Measurements from ENCODE around the gene OR2V1.

DNA sequence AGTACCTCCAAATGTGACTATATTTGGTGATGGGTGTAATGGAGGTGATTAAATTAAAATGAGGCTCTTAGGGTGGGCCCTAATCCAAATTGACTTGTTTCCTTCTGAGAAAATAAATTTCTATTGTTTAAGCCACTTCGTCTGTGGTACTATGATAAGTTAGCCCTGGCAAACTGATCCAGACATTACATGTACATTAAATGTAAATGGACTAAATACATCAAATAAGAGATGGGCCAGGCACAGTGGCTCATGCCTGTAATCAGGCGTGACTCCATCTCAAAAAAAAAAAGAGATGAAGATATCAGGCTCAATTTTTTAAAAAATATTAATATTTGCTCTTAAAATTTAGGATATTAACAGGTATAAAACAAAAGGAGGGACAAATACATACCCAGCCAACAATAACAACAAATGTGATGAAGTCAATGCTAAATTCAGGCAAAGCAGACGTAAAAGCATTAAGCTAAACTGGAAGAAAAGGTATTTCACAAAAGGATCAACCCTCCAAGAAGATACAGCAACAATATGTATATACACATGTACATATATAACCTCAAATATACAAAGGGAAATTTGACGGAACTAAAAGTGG, 5.5 kb upstream of the OR2V1 start:
- TF ChIP-seq, protein P1, sequence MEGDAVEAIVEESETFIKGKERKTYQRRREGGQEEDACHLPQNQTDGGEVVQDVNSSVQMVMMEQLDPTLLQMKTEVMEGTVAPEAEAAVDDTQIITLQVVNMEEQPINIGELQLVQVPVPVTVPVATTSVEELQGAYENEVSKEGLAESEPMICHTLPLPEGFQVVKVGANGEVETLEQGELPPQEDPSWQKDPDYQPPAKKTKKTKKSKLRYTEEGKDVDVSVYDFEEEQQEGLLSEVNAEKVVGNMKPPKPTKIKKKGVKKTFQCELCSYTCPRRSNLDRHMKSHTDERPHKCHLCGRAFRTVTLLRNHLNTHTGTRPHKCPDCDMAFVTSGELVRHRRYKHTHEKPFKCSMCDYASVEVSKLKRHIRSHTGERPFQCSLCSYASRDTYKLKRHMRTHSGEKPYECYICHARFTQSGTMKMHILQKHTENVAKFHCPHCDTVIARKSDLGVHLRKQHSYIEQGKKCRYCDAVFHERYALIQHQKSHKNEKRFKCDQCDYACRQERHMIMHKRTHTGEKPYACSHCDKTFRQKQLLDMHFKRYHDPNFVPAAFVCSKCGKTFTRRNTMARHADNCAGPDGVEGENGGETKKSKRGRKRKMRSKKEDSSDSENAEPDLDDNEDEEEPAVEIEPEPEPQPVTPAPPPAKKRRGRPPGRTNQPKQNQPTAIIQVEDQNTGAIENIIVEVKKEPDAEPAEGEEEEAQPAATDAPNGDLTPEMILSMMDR (IDR thresholded peaks at IDR 0.05; ENCODE audit: insufficient read depth, low read length) = no peak
- TF ChIP-seq, protein P2, sequence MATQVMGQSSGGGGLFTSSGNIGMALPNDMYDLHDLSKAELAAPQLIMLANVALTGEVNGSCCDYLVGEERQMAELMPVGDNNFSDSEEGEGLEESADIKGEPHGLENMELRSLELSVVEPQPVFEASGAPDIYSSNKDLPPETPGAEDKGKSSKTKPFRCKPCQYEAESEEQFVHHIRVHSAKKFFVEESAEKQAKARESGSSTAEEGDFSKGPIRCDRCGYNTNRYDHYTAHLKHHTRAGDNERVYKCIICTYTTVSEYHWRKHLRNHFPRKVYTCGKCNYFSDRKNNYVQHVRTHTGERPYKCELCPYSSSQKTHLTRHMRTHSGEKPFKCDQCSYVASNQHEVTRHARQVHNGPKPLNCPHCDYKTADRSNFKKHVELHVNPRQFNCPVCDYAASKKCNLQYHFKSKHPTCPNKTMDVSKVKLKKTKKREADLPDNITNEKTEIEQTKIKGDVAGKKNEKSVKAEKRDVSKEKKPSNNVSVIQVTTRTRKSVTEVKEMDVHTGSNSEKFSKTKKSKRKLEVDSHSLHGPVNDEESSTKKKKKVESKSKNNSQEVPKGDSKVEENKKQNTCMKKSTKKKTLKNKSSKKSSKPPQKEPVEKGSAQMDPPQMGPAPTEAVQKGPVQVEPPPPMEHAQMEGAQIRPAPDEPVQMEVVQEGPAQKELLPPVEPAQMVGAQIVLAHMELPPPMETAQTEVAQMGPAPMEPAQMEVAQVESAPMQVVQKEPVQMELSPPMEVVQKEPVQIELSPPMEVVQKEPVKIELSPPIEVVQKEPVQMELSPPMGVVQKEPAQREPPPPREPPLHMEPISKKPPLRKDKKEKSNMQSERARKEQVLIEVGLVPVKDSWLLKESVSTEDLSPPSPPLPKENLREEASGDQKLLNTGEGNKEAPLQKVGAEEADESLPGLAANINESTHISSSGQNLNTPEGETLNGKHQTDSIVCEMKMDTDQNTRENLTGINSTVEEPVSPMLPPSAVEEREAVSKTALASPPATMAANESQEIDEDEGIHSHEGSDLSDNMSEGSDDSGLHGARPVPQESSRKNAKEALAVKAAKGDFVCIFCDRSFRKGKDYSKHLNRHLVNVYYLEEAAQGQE (IDR thresholded peaks at IDR 0.05; ENCODE audit: insufficient replicate concordance, low read depth) = no peak
- TF ChIP-seq POLR2AphosphoS5 (IDR thresholded peaks at IDR 0.05; ENCODE audit: low read depth) (no peak), SPI1 (IDR thresholded peaks at IDR 0.05; ENCODE audit: borderline replicate concordance, low read depth) (no peak), GABPA (IDR thresholded peaks at IDR 0.05; ENCODE audit: low read depth) (no peak)

All from HL-60 (cell line).